Neural cell (in vitro differentiated cells): ENCODE measurements around the gene MINK1.

ENCODE experiments used
- EZH2 ChIP-seq: fragments of 200-600, 300-800 bp; shearing (Covaris generic), sonication (generic); IDR thresholded peaks from 2 replicates; pipeline ENCODE4 v1.6.1; 2014; ENCODE audit warnings: antibody characterized with exemption, low read length, borderline replicate concordance, mild to moderate bottlenecking; ENCODE audit not compliant: insufficient read depth, poor library complexity, severe bottlenecking
- POLR2AphosphoS5 ChIP-seq: IDR thresholded peaks from 2 replicates; pipeline ENCODE4 v1.6.1; 2012
- RAD21 ChIP-seq: fragments of 450-650 bp; conservative IDR thresholded peaks from 2 replicates; pipeline ENCODE4 v1.6.1; 2014; ENCODE audit warnings: antibody characterized with exemption, mild to moderate bottlenecking, moderate library complexity
- SMC3 ChIP-seq: fragments of 450-650 bp; conservative IDR thresholded peaks from 2 replicates; pipeline ENCODE4 v1.6.1; 2014; ENCODE audit warnings: antibody characterized with exemption, mild to moderate bottlenecking, moderate library complexity; ENCODE audit not compliant: poor library complexity
- TF ChIP-seq, protein P1 (sequence below): fragments of 450-650 bp; IDR thresholded peaks from 2 replicates; pipeline ENCODE4 v1.5.1; 2014; ENCODE audit warnings: antibody characterized with exemption, mild to moderate bottlenecking, moderate library complexity; ENCODE audit not compliant: poor library complexity, severe bottlenecking
- TF ChIP-seq, protein P2 (sequence below): IDR thresholded peaks from 2 replicates; pipeline ENCODE4 v1.6.1; 2012; ENCODE audit warnings: borderline replicate concordance

DNA sequence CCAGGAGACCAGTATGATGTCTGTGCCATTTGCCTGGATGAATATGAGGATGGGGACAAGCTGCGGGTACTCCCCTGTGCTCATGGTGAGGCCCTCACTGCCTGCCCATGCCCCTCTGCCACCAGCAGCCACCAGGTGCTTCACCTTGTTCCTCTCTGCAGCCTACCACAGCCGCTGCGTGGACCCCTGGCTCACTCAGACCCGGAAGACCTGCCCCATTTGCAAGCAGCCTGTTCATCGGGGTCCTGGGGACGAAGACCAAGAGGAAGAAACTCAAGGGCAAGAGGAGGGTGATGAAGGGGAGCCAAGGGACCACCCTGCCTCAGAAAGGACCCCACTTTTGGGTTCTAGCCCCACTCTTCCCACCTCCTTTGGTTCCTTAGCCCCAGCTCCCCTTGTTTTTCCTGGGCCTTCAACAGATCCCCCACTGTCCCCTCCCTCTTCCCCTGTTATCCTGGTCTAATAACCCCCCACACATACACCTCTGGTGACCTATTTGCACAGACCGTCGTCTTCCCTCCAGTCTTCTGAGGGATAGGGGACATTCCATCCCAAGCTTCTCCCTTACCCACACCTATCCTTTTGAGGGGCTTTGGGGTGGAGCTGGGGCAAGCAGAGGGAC is 111.5 kb downstream of the MINK1 start:
- TF ChIP-seq, protein P1, sequence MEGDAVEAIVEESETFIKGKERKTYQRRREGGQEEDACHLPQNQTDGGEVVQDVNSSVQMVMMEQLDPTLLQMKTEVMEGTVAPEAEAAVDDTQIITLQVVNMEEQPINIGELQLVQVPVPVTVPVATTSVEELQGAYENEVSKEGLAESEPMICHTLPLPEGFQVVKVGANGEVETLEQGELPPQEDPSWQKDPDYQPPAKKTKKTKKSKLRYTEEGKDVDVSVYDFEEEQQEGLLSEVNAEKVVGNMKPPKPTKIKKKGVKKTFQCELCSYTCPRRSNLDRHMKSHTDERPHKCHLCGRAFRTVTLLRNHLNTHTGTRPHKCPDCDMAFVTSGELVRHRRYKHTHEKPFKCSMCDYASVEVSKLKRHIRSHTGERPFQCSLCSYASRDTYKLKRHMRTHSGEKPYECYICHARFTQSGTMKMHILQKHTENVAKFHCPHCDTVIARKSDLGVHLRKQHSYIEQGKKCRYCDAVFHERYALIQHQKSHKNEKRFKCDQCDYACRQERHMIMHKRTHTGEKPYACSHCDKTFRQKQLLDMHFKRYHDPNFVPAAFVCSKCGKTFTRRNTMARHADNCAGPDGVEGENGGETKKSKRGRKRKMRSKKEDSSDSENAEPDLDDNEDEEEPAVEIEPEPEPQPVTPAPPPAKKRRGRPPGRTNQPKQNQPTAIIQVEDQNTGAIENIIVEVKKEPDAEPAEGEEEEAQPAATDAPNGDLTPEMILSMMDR = no peak
- TF ChIP-seq RAD21 (no peak), EZH2 (no peak), SMC3 (no peak), POLR2AphosphoS5 (no peak)
- TF ChIP-seq, protein P2, sequence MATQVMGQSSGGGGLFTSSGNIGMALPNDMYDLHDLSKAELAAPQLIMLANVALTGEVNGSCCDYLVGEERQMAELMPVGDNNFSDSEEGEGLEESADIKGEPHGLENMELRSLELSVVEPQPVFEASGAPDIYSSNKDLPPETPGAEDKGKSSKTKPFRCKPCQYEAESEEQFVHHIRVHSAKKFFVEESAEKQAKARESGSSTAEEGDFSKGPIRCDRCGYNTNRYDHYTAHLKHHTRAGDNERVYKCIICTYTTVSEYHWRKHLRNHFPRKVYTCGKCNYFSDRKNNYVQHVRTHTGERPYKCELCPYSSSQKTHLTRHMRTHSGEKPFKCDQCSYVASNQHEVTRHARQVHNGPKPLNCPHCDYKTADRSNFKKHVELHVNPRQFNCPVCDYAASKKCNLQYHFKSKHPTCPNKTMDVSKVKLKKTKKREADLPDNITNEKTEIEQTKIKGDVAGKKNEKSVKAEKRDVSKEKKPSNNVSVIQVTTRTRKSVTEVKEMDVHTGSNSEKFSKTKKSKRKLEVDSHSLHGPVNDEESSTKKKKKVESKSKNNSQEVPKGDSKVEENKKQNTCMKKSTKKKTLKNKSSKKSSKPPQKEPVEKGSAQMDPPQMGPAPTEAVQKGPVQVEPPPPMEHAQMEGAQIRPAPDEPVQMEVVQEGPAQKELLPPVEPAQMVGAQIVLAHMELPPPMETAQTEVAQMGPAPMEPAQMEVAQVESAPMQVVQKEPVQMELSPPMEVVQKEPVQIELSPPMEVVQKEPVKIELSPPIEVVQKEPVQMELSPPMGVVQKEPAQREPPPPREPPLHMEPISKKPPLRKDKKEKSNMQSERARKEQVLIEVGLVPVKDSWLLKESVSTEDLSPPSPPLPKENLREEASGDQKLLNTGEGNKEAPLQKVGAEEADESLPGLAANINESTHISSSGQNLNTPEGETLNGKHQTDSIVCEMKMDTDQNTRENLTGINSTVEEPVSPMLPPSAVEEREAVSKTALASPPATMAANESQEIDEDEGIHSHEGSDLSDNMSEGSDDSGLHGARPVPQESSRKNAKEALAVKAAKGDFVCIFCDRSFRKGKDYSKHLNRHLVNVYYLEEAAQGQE = no peak
